WTC11 (cell line): ENCODE results near the gene ZBTB4. TPM values are rescaled to one million over a fixed set of nuclear protein-coding genes. Genes with fewer than 3 reads are reported as not detected.

Experiments
- ATAC-seq: fragments of 200-7000 bp; cut with Tn5 transposase; 2 replicates; pipeline ENCODE4 v1.10.0; 2021; ENCODE audit warnings: mild to moderate bottlenecking, moderate library complexity
- CTCF ChIA-PET: fragments of 300-600 bp; sonication (Branson Sonifier 250); formaldehyde crosslinking; loops from one replicate; lab custom pipeline; 2021; ENCODE audit warnings: antibody characterized with exemption; lab: Charles Lee
- POLR2A ChIA-PET: fragments of 350-600 bp; sonication (Branson Sonifier 250); formaldehyde crosslinking; loops from one replicate; lab custom pipeline; 2021; ENCODE audit warnings: antibody characterized with exemption; lab: Charles Lee
- DNase-seq: peaks from one replicate; pipeline ENCODE4 v3.0.0; 2021; ENCODE audit warnings: low spot score
- H3K27ac Mint-ChIP-seq: 2 replicates; pipeline ENCODE4 v1.8.0; 2021; ENCODE audit warnings: mixed read lengths
- H3K27me3 Mint-ChIP-seq: 2 replicates; pipeline ENCODE4 v1.8.0; 2021; ENCODE audit warnings: low read depth, mild to moderate bottlenecking, moderate library complexity, mixed read lengths
- H3K36me3 Mint-ChIP-seq: 2 replicates; pipeline ENCODE4 v1.8.0; 2021; ENCODE audit warnings: mixed read lengths
- H3K4me1 Mint-ChIP-seq: 2 replicates; pipeline ENCODE4 v1.8.0; 2022; ENCODE audit warnings: mixed read lengths
- H3K4me3 Mint-ChIP-seq: 2 replicates; pipeline ENCODE4 v1.8.0; 2021; ENCODE audit warnings: mild to moderate bottlenecking, moderate library complexity, mixed read lengths
- H3K9me3 Mint-ChIP-seq: 2 replicates; pipeline ENCODE4 v1.8.0; 2021; ENCODE audit warnings: mixed read lengths
- CBFB ChIP-seq: sonication (generic); formaldehyde crosslinking; IDR thresholded peaks from 2 replicates; pipeline ENCODE4 v1.8.1; 2022; ENCODE audit warnings: mild to moderate bottlenecking, low read depth, missing genetic modification reagents
- EMX1 ChIP-seq: fragments of 250-450 bp; sonication (Bioruptor Pico); IDR thresholded peaks from 2 replicates; pipeline ENCODE4 v1.8.0; 2021; ENCODE audit warnings: mild to moderate bottlenecking
- NFYB ChIP-seq: sonication (generic); formaldehyde crosslinking; conservative IDR thresholded peaks from 2 replicates; pipeline ENCODE4 v1.8.0; 2022; ENCODE audit warnings: low read depth, missing genetic modification reagents
- NR2C2 ChIP-seq: sonication (generic); formaldehyde crosslinking; IDR thresholded peaks from 2 replicates; pipeline ENCODE4 v1.8.0; 2022; ENCODE audit warnings: mild to moderate bottlenecking, missing genetic modification reagents
- NR3C1 ChIP-seq: sonication (generic); formaldehyde crosslinking; conservative IDR thresholded peaks from 2 replicates; pipeline ENCODE4 v1.8.1; 2023; ENCODE audit warnings: low read depth, mild to moderate bottlenecking, missing genetic modification reagents
- SP1 ChIP-seq: sonication (generic); formaldehyde crosslinking; conservative IDR thresholded peaks from 2 replicates; pipeline ENCODE4 v1.8.1; 2022; ENCODE audit warnings: missing genetic modification reagents
- ZNF423 ChIP-seq: fragments of 250-450 bp; sonication (Bioruptor Pico); IDR thresholded peaks from 2 replicates; pipeline ENCODE4 v2.1.2; 2022; ENCODE audit warnings: mild to moderate bottlenecking, moderate library complexity
- total RNA-seq: library from RNA; stranded (reverse); gene quantifications from 3 replicates; pipeline ENCODE4 v1.2.3, GENCODE V29; 2021
- TF ChIP-seq, protein P1 (sequence below): sonication (generic); formaldehyde crosslinking; IDR thresholded peaks from 2 replicates; pipeline ENCODE4 v1.8.0; 2022; ENCODE audit warnings: mild to moderate bottlenecking, missing genetic modification reagents
- TF ChIP-seq, protein P2 (sequence below): sonication (generic); formaldehyde crosslinking; IDR thresholded peaks from 2 replicates; pipeline ENCODE4 v1.8.1; 2022; ENCODE audit warnings: low read depth, missing genetic modification reagents, borderline replicate concordance
- TF ChIP-seq, protein P3 (sequence below): sonication (generic); formaldehyde crosslinking; IDR thresholded peaks from 2 replicates; pipeline ENCODE4 v1.8.0; 2022; ENCODE audit warnings: mild to moderate bottlenecking, missing genetic modification reagents
- TF ChIP-seq, protein P4 (sequence below): sonication (generic); formaldehyde crosslinking; IDR thresholded peaks from 2 replicates; pipeline ENCODE4 v1.8.0; 2023; ENCODE audit warnings: missing genetic modification reagents, mild to moderate bottlenecking, borderline replicate concordance
- TF ChIP-seq, protein P5 (sequence below): fragments of 250-450 bp; sonication (Bioruptor Pico); IDR thresholded peaks from 2 replicates; pipeline ENCODE4 v2.1.2; 2022; ENCODE audit warnings: mild to moderate bottlenecking, moderate library complexity

Gene ZBTB4
- total RNA-seq, 1 experiment from 2014 or later, result 14.6 TPM

DNA sequence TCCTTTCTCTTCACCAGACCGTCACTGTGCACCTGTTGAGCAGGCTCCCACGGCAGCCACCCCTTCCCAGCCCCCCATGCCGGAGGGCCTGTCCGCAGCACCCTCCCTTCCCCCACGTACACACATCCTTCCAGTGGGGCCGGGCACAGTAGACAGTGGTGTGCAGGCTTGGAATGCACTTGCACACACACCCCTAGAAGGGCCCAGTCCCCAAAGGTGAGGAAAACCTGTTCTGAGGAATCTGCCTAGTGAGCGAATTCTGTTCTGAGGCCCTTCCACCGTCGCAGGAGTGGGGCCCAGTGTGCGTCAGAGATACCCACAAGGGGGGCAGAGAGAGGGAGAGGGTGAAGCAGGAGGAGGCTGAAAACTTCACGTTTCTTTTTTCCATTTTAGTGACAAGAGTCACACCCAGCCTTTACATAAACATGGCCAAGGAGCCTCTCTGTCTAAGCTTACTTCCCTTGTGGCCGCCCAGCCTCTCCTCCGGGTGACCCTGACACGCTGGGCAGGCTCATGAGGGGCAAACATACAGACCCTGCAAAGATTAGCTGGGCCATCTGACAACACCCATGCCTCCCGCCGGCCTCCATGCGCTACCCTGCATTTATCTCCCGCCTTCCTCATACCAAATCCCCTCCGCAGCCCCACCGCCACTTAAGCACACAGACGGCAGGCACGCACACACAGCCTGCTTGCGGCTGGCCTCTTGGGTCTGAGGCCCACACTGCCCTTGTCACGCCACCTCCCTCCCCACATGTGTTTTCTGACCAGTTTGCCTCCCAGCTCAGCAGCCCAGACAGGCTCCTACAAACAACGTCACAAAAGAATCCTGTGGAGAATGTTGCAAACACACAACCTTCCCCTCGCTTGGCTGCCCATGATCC, 1.8 kb downstream of the ZBTB4 start (continued):
- TF ChIP-seq, protein P1, sequence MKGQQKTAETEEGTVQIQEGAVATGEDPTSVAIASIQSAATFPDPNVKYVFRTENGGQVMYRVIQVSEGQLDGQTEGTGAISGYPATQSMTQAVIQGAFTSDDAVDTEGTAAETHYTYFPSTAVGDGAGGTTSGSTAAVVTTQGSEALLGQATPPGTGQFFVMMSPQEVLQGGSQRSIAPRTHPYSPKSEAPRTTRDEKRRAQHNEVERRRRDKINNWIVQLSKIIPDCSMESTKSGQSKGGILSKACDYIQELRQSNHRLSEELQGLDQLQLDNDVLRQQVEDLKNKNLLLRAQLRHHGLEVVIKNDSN (CRISPR knock-in tag), result no peak
- TF ChIP-seq NR2C2 (CRISPR knock-in tag) (no peak), NR3C1 (CRISPR knock-in tag) (no peak), ZNF423 (CRISPR knock-in tag) (no peak), CBFB (no peak), SP1 (CRISPR knock-in tag) (no peak)
- TF ChIP-seq, protein P2, sequence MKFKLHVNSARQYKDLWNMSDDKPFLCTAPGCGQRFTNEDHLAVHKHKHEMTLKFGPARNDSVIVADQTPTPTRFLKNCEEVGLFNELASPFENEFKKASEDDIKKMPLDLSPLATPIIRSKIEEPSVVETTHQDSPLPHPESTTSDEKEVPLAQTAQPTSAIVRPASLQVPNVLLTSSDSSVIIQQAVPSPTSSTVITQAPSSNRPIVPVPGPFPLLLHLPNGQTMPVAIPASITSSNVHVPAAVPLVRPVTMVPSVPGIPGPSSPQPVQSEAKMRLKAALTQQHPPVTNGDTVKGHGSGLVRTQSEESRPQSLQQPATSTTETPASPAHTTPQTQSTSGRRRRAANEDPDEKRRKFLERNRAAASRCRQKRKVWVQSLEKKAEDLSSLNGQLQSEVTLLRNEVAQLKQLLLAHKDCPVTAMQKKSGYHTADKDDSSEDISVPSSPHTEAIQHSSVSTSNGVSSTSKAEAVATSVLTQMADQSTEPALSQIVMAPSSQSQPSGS, result no peak
- TF ChIP-seq, protein P3, sequence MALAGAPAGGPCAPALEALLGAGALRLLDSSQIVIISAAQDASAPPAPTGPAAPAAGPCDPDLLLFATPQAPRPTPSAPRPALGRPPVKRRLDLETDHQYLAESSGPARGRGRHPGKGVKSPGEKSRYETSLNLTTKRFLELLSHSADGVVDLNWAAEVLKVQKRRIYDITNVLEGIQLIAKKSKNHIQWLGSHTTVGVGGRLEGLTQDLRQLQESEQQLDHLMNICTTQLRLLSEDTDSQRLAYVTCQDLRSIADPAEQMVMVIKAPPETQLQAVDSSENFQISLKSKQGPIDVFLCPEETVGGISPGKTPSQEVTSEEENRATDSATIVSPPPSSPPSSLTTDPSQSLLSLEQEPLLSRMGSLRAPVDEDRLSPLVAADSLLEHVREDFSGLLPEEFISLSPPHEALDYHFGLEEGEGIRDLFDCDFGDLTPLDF, result no peak
- TF ChIP-seq, all 79 proteins: peak for 0

DNA sequence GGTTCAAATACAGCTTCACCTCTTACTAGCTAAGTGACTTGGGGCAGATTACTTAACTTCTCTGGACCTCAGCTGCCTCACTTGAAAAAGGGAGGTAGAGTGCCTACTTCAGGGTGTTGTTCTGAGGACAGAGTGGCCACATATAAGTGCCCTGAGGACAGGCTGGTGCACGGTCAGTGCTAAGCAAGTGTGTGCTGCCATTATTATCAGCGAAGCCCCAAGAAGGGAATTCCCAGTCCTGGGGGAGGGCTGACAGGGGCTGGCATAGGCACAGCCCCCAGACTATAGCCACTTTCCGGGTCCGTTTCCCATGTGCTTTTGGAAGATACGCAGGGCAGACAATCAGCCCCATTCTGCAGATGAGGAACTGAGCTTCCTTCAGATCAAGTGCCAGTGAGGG, 2.5 kb downstream of the ZBTB4 start:
- no peaks in the 10 kb centered on the region for H3K9me3 Mint-ChIP-seq
- ChIA-PET POLR2A (interaction anchor here (0.6 to 1.2 kb wide), 3 partner anchors 32 to 202 kb away, joined by 3 to 5 read pairs (median 4); no protein-coding TSS in a partner anchor), CTCF (interaction anchor here (1.1 to 5.3 kb wide), 5 partner anchors 37 to 121 kb away, joined by 3 to 27 read pairs (median 4); partner anchors contain the start of gene TMEM102)
- H3K27me3 Mint-ChIP-seq, result no peaks in the 10 kb centered on the region
- H3K36me3 Mint-ChIP-seq, result no peaks in the 10 kb centered on the region
- no peak overlapping the region for H3K4me3 Mint-ChIP-seq
- no peak for DNase-seq
- peaks cover 42% of the 10 kb centered on the region for H3K4me1 Mint-ChIP-seq
- TF ChIP-seq, protein P4, sequence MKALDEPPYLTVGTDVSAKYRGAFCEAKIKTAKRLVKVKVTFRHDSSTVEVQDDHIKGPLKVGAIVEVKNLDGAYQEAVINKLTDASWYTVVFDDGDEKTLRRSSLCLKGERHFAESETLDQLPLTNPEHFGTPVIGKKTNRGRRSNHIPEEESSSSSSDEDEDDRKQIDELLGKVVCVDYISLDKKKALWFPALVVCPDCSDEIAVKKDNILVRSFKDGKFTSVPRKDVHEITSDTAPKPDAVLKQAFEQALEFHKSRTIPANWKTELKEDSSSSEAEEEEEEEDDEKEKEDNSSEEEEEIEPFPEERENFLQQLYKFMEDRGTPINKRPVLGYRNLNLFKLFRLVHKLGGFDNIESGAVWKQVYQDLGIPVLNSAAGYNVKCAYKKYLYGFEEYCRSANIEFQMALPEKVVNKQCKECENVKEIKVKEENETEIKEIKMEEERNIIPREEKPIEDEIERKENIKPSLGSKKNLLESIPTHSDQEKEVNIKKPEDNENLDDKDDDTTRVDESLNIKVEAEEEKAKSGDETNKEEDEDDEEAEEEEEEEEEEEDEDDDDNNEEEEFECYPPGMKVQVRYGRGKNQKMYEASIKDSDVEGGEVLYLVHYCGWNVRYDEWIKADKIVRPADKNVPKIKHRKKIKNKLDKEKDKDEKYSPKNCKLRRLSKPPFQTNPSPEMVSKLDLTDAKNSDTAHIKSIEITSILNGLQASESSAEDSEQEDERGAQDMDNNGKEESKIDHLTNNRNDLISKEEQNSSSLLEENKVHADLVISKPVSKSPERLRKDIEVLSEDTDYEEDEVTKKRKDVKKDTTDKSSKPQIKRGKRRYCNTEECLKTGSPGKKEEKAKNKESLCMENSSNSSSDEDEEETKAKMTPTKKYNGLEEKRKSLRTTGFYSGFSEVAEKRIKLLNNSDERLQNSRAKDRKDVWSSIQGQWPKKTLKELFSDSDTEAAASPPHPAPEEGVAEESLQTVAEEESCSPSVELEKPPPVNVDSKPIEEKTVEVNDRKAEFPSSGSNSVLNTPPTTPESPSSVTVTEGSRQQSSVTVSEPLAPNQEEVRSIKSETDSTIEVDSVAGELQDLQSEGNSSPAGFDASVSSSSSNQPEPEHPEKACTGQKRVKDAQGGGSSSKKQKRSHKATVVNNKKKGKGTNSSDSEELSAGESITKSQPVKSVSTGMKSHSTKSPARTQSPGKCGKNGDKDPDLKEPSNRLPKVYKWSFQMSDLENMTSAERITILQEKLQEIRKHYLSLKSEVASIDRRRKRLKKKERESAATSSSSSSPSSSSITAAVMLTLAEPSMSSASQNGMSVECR (CRISPR knock-in tag), result no peak
- TF ChIP-seq NFYB (CRISPR knock-in tag) (no peak), CBFB (no peak), EMX1 (CRISPR knock-in tag) (no peak)
- TF ChIP-seq, protein P1 (CRISPR knock-in tag), result no peak
- TF ChIP-seq, protein P5, sequence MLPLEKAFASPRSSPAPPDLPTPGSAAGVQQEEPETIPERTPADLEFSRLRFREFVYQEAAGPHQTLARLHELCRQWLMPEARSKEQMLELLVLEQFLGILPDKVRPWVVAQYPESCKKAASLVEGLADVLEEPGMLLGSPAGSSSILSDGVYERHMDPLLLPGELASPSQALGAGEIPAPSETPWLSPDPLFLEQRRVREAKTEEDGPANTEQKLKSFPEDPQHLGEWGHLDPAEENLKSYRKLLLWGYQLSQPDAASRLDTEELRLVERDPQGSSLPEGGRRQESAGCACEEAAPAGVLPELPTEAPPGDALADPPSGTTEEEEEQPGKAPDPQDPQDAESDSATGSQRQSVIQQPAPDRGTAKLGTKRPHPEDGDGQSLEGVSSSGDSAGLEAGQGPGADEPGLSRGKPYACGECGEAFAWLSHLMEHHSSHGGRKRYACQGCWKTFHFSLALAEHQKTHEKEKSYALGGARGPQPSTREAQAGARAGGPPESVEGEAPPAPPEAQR (CRISPR knock-in tag), result no peak
- TF ChIP-seq, all 79 proteins: peak for 0
- no peak overlapping the region for H3K27ac Mint-ChIP-seq
- ATAC-seq, result no peak
